22Rv1 (cell line): Measurements from ENCODE around the gene DVL2.

Source experiments
- ZFX ChIP-seq: fragments of 450-650 bp; IDR thresholded peaks from 2 replicates; pipeline ENCODE4 v1.6.1; 2017; ENCODE audit warnings: antibody characterized with exemption, borderline replicate concordance
- TF ChIP-seq, protein P1 (sequence below): fragments of 450-650 bp; IDR thresholded peaks from 2 replicates; pipeline ENCODE4 v1.5.1; 2017; ENCODE audit warnings: mild to moderate bottlenecking

DNA sequence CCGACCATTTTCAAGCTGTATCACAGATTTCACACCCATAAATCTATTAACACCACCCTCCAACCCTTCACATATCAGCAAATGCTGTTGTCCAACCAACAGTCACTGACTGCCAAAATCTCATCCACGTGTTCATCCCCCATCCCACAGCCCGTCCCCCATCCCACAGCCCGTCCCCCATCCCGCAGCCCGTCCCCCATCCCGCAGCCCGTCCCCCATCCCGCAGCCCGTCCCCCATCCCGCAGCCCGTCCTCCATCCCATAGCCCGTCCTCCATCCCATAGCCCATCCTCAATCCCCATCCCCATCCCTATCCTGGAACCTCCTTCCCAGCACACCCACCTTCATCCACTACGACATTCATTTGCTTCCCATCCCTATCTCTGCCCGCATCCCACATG lies 28.8 kb downstream of the DVL2 start:
- TF ChIP-seq, protein P1, sequence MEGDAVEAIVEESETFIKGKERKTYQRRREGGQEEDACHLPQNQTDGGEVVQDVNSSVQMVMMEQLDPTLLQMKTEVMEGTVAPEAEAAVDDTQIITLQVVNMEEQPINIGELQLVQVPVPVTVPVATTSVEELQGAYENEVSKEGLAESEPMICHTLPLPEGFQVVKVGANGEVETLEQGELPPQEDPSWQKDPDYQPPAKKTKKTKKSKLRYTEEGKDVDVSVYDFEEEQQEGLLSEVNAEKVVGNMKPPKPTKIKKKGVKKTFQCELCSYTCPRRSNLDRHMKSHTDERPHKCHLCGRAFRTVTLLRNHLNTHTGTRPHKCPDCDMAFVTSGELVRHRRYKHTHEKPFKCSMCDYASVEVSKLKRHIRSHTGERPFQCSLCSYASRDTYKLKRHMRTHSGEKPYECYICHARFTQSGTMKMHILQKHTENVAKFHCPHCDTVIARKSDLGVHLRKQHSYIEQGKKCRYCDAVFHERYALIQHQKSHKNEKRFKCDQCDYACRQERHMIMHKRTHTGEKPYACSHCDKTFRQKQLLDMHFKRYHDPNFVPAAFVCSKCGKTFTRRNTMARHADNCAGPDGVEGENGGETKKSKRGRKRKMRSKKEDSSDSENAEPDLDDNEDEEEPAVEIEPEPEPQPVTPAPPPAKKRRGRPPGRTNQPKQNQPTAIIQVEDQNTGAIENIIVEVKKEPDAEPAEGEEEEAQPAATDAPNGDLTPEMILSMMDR = no peak
- no peak for TF ChIP-seq ZFX
